ENCODE data around the gene PLXDC1.

The PLXDC1 gene

DNA sequence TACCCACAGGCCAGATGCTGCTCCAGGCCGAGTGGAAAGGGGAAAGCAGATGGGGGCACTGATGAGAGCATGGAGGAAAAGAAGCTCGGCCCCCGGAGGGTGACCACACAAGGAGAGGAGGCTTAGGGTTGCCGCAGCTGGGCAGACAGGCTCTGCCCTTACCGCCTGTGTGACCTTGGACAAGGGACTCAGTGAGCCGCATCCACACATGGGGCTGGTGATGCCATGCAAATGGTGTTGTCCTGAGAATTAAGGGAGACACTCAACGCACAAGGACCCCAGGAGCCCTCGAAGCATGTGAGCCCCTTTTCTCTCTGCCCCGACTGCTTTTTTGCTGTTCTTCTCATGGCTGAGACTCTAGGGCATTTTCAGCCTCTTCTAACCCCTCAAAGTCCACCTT, 61.0 kb downstream of the PLXDC1 start:
- Histone ChIP-seq H3K27ac (replicated peaks) (no peak overlapping the region), H3K27me3 (ENCODE audit: insufficient read depth, poor library complexity, severe bottlenecking) (no peaks in the 10 kb centered on the region), H3K4me3 (replicated peaks; ENCODE audit: insufficient read depth, low read length) (no peak overlapping the region)
- TF ChIP-seq SPI1 (IDR thresholded peaks at IDR 0.05; ENCODE audit: borderline replicate concordance, low read depth): no peak
- TF ChIP-seq, protein P1, sequence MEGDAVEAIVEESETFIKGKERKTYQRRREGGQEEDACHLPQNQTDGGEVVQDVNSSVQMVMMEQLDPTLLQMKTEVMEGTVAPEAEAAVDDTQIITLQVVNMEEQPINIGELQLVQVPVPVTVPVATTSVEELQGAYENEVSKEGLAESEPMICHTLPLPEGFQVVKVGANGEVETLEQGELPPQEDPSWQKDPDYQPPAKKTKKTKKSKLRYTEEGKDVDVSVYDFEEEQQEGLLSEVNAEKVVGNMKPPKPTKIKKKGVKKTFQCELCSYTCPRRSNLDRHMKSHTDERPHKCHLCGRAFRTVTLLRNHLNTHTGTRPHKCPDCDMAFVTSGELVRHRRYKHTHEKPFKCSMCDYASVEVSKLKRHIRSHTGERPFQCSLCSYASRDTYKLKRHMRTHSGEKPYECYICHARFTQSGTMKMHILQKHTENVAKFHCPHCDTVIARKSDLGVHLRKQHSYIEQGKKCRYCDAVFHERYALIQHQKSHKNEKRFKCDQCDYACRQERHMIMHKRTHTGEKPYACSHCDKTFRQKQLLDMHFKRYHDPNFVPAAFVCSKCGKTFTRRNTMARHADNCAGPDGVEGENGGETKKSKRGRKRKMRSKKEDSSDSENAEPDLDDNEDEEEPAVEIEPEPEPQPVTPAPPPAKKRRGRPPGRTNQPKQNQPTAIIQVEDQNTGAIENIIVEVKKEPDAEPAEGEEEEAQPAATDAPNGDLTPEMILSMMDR (IDR thresholded peaks at IDR 0.05; ENCODE audit: insufficient read depth, low read length): no peak
- TF ChIP-seq GABPA (IDR thresholded peaks at IDR 0.05; ENCODE audit: low read depth): no peak
- TF ChIP-seq, protein P2, sequence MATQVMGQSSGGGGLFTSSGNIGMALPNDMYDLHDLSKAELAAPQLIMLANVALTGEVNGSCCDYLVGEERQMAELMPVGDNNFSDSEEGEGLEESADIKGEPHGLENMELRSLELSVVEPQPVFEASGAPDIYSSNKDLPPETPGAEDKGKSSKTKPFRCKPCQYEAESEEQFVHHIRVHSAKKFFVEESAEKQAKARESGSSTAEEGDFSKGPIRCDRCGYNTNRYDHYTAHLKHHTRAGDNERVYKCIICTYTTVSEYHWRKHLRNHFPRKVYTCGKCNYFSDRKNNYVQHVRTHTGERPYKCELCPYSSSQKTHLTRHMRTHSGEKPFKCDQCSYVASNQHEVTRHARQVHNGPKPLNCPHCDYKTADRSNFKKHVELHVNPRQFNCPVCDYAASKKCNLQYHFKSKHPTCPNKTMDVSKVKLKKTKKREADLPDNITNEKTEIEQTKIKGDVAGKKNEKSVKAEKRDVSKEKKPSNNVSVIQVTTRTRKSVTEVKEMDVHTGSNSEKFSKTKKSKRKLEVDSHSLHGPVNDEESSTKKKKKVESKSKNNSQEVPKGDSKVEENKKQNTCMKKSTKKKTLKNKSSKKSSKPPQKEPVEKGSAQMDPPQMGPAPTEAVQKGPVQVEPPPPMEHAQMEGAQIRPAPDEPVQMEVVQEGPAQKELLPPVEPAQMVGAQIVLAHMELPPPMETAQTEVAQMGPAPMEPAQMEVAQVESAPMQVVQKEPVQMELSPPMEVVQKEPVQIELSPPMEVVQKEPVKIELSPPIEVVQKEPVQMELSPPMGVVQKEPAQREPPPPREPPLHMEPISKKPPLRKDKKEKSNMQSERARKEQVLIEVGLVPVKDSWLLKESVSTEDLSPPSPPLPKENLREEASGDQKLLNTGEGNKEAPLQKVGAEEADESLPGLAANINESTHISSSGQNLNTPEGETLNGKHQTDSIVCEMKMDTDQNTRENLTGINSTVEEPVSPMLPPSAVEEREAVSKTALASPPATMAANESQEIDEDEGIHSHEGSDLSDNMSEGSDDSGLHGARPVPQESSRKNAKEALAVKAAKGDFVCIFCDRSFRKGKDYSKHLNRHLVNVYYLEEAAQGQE (IDR thresholded peaks at IDR 0.05; ENCODE audit: insufficient replicate concordance, low read depth): no peak
- TF ChIP-seq POLR2AphosphoS5 (IDR thresholded peaks at IDR 0.05; ENCODE audit: low read depth): no peak
- no peak for DNase-seq (ENCODE audit: low read depth in 1 of 2, low spot score in 1 of 2)

DNA sequence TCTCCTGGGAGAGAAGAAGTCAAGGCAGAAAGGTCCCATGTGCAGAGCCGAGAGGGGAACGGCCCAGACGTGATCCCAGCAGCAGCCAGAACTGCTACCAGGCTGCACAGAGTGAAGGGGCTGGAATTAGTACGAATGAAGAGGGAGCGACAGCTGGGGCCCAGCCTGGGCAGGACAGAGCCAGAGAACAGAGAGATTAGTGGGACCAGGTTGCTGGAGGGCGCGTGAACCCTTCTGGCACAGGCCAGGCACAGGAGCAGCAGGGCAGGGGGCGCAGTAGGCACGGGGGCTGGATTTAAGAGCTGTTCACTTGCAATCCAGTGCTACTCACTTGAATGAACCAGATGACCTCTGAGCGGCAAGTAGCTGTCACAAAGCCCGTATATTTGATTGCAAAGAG, 66.9 kb downstream of the PLXDC1 start:
- Histone ChIP-seq H3K4me3 (replicated peaks; ENCODE audit: insufficient read depth, low read length) (no peak overlapping the region), H3K27me3 (ENCODE audit: insufficient read depth, poor library complexity, severe bottlenecking) (no peaks in the 10 kb centered on the region), H3K27ac (replicated peaks) (no peak overlapping the region)
- TF ChIP-seq, protein P2 (IDR thresholded peaks at IDR 0.05; ENCODE audit: insufficient replicate concordance, low read depth): no peak
- TF ChIP-seq, protein P1 (IDR thresholded peaks at IDR 0.05; ENCODE audit: insufficient read depth, low read length): no peak
- no peak for TF ChIP-seq GABPA (IDR thresholded peaks at IDR 0.05; ENCODE audit: low read depth)
- TF ChIP-seq SPI1 (IDR thresholded peaks at IDR 0.05; ENCODE audit: borderline replicate concordance, low read depth): no peak
- no peak for TF ChIP-seq POLR2AphosphoS5 (IDR thresholded peaks at IDR 0.05; ENCODE audit: low read depth)
- no peak for DNase-seq (ENCODE audit: low read depth in 1 of 2, low spot score in 1 of 2)

DNA sequence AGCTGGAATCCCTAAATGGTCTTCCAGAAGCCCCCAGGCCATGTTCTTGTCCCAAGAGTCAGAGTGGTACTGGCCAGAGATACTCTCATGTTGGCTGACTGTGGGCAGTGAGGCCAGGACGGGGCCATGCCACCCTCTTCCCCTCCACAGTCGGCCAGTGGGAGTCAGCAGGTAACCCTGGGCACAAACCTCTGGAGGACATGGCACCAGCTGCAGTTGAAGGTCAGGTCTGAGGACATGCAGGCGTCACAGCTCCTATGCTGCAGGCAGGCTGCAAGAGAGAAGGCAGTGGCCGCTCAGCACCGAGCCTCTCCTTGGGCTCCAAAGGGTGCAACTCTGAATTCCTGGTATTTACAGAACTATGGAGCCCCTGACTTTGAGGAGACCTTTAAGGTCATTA, 68.2 kb downstream of the PLXDC1 start:
- DNase-seq (ENCODE audit: low read depth in 1 of 2, low spot score in 1 of 2): no peak
- no peaks in the 10 kb centered on the region for H3K27me3 ChIP-seq (ENCODE audit: insufficient read depth, poor library complexity, severe bottlenecking)
- no peak overlapping the region for H3K27ac ChIP-seq (replicated peaks)
- H3K4me3 ChIP-seq (replicated peaks; ENCODE audit: insufficient read depth, low read length): no peak overlapping the region
- TF ChIP-seq POLR2AphosphoS5 (IDR thresholded peaks at IDR 0.05; ENCODE audit: low read depth): no peak
- TF ChIP-seq, protein P2 (IDR thresholded peaks at IDR 0.05; ENCODE audit: insufficient replicate concordance, low read depth): no peak
- no peak for TF ChIP-seq SPI1 (IDR thresholded peaks at IDR 0.05; ENCODE audit: borderline replicate concordance, low read depth)
- TF ChIP-seq, protein P1 (IDR thresholded peaks at IDR 0.05; ENCODE audit: insufficient read depth, low read length): no peak
- TF ChIP-seq GABPA (IDR thresholded peaks at IDR 0.05; ENCODE audit: low read depth): no peak
